Measurements from ENCODE around the gene MAGI1. TPM values are rescaled to one million over a fixed set of nuclear protein-coding genes. Genes with fewer than 3 reads are reported as not detected.

The MAGI1 gene
- total RNA-seq, 1 donor from 2014 or later = 49.8 TPM

DNA sequence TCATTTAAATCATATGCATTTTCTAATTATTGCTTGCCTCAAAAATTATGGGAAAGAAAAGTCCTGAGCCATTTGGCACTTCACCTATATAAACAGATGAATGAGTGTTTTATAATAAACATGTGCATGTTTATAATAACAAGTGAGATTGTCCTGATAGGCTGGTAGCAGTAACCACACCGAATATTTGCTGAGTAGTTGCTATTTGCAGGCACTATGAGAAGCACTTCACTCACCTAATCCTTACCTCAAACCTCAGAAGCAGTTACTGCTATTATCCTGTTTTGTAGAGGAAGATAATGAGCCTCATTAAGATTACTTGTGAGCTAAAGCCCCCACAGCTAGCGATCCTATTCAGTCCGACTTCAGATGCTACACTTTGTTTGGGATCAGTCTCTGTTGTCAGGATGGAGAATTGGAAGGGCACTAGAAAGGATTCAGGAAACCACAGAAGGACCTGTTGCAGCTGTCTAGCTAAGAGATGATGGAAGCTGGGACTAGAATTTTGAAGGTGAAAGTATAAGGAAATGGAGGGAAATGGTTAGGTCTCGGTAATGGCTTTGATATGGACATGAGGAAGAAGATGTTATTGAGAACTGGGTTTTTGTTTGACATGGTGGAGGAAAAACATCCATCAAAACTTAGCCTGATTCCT is 28.4 kb upstream of the MAGI1 start:
- DNase-seq (ENCODE audit: low read depth, low spot score) = no peak
- H3K36me3 Mint-ChIP-seq (ENCODE audit: low read depth) = no peaks in the 10 kb centered on the region
- H3K9me3 Mint-ChIP-seq = peaks cover 4% of the 10 kb centered on the region
- no peak overlapping the region for H3K27ac Mint-ChIP-seq (ENCODE audit: unreplicated experiment)
- no peak overlapping the region for H3K4me3 Mint-ChIP-seq
- TF ChIP-seq, protein P1, sequence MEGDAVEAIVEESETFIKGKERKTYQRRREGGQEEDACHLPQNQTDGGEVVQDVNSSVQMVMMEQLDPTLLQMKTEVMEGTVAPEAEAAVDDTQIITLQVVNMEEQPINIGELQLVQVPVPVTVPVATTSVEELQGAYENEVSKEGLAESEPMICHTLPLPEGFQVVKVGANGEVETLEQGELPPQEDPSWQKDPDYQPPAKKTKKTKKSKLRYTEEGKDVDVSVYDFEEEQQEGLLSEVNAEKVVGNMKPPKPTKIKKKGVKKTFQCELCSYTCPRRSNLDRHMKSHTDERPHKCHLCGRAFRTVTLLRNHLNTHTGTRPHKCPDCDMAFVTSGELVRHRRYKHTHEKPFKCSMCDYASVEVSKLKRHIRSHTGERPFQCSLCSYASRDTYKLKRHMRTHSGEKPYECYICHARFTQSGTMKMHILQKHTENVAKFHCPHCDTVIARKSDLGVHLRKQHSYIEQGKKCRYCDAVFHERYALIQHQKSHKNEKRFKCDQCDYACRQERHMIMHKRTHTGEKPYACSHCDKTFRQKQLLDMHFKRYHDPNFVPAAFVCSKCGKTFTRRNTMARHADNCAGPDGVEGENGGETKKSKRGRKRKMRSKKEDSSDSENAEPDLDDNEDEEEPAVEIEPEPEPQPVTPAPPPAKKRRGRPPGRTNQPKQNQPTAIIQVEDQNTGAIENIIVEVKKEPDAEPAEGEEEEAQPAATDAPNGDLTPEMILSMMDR (conservative IDR thresholded peaks at IDR 0.05) = no peak
- no peaks in the 10 kb centered on the region for H3K27me3 Mint-ChIP-seq (ENCODE audit: low read depth)
- H3K4me1 Mint-ChIP-seq = no peaks in the 10 kb centered on the region

DNA sequence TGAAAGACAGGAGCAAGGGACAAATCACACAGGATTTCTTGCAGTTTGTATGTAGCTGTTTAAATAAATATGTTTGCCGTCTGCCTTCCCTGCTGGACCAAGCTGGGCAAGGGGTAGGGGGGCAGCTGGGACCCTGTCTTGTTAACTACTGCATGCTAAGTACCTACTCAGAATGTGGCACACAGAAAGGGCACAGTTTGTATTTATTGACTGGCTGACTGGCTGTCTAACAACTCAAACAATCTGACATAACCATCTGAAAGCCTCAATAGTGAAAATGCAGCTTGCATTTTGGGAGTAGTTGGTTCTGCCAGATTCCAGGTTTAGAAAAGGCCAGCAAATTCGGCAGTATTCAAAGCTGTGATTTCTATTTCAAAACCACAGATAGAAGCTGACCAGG is 16.6 kb upstream of the MAGI1 start:
- no peak for DNase-seq (ENCODE audit: low read depth, low spot score)
- Mint-ChIP-seq H3K27me3 (ENCODE audit: low read depth) (no peaks in the 10 kb centered on the region), H3K36me3 (ENCODE audit: low read depth) (no peaks in the 10 kb centered on the region), H3K4me1 (peaks cover 15% of the 10 kb centered on the region), H3K27ac (ENCODE audit: unreplicated experiment) (no peak overlapping the region), H3K9me3 (peaks cover 4% of the 10 kb centered on the region), H3K4me3 (no peak overlapping the region)
- TF ChIP-seq, protein P1 (conservative IDR thresholded peaks at IDR 0.05) = no peak

DNA sequence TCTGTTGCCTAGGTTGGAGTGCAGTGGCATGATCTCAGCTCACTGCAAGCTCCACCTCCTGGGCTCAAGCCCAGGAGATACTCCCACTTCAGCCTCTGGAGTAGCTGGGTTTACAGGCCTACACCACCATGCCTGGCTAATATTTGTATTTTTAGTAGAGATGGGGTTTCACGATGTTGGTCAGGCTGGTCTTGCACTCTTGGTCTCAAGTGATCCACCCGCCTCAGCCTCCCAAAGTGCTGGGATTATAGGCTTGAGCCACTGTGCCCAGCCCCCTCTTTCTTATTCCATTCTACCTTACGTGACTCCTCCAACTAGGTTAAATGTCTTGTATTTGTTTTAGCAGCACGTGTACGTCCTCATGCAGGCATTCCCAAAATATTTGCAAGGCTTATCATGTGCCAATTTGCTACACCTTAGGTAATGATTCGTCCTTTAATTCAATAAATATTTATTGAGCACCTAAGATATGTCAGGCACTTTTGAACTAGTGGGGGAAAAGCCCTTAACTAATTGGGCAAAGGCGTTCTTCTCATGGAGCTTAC is 14.9 kb upstream of the MAGI1 start:
- Mint-ChIP-seq H3K4me1 (peaks cover 15% of the 10 kb centered on the region), H3K4me3 (no peak overlapping the region), H3K27me3 (ENCODE audit: low read depth) (no peaks in the 10 kb centered on the region), H3K36me3 (ENCODE audit: low read depth) (no peaks in the 10 kb centered on the region), H3K27ac (ENCODE audit: unreplicated experiment) (no peak overlapping the region), H3K9me3 (peaks cover 4% of the 10 kb centered on the region)
- DNase-seq (ENCODE audit: low read depth, low spot score) = no peak
- TF ChIP-seq, protein P1 (conservative IDR thresholded peaks at IDR 0.05) = no peak

DNA sequence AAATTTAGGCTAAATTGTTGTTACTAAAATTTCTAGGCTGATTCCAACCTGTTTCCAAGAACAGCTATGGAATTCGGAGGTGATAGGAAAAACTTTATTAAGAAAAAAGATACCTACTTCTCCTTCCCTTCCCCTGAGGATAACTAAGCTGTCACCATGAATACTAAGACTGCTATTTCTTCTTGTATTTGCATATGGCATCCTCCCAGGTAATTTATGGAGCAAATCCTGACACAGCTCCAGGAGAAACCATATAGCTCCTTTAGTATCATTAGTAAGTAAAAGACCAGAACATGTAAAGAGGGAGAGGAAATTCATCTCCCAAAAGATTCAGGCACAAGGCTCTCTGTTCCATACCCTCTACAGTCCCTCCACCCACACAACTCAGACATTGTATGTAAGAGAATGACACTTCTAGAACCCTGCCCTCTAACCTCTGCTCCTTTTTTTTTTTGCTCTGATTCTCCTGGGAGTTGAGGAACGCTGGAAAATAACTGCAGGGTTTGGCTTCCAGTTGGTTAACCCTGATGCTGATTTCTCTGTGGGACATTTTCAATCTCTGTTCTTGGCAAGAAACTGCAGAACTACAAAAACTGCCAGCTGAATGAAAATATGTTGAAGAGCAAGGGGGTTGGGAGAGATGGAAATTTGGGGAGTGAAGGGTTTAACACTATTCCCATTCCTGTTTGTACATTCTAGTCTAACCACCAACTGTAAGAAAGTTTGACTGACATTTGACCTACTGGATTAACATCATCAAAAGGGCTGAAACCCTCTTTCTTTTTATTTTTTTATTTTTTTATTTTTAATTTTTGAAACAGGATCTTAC is 14.2 kb upstream of the MAGI1 start:
- H3K9me3 Mint-ChIP-seq = peaks cover 4% of the 10 kb centered on the region
- H3K27me3 Mint-ChIP-seq (ENCODE audit: low read depth) = no peaks in the 10 kb centered on the region
- H3K4me1 Mint-ChIP-seq = peaks cover 15% of the 10 kb centered on the region
- TF ChIP-seq, protein P1 (conservative IDR thresholded peaks at IDR 0.05) = no peak
- H3K27ac Mint-ChIP-seq (ENCODE audit: unreplicated experiment) = no peak overlapping the region
- no peaks in the 10 kb centered on the region for H3K36me3 Mint-ChIP-seq (ENCODE audit: low read depth)
- no peak overlapping the region for H3K4me3 Mint-ChIP-seq
- DNase-seq (ENCODE audit: low read depth, low spot score) = no peak

DNA sequence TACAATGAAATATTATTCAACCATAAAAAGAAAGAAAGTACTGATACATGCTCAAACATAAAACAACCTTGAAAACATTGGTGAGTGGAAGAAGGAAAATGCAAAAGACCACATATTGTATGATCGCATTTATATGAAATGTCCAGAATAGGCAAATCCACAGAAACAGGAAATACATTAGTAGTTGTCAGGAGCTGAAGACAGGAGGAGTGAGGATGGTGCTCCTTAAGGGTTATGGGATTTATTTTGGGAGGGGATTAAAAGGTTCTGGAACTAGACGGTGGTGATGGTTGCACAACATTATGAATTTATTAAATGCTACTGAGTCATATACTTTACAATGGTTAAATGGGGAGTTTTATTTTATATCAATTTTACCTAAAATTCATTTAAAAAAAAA is 12.1 kb upstream of the MAGI1 start:
- Mint-ChIP-seq H3K9me3 (peaks cover 4% of the 10 kb centered on the region), H3K27ac (ENCODE audit: unreplicated experiment) (no peak overlapping the region), H3K27me3 (ENCODE audit: low read depth) (no peaks in the 10 kb centered on the region), H3K4me3 (no peak overlapping the region), H3K36me3 (ENCODE audit: low read depth) (no peaks in the 10 kb centered on the region), H3K4me1 (peaks cover 18% of the 10 kb centered on the region)
- no peak for DNase-seq (ENCODE audit: low read depth, low spot score)
- TF ChIP-seq, protein P1 (conservative IDR thresholded peaks at IDR 0.05) = no peak

All from neural crest cell (in vitro differentiated cells).